HG02840 (cell line): ENCODE data around the gene GOLGA8K.
"Not testable (repeated sequence)": the region's sequence is repeated elsewhere in the genome, so short reads cannot be mapped to it uniquely, and the experiment has no call there.

Experiments
- ATAC-seq: cut with Tn5 transposase; IDR thresholded peaks from one replicate; pipeline ENCODE4 v1.9.1; 2021; ENCODE audit warnings: mild to moderate bottlenecking, moderate library complexity, moderate number of reproducible peaks; ENCODE audit not compliant: unreplicated experiment, low FRiP score

GOLGA8K gene

GRCh38 chr15:32403192-32403591, at the start of gene GOLGA8K:
Gene GOLGA8K, minus strand, starts transcription at chr15:32403292. Its CDS starts 98 bp downstream, at chr15:32403194.
- ATAC-seq, result not testable (repeated sequence)

- not testable (repeated sequence) for ATAC-seq
Measured at GRCh38 chr15:32440445-32440977, 37.4 kb upstream of the GOLGA8K start.

- not testable (repeated sequence) for ATAC-seq
Measured at GRCh38 chr15:32434102-32434963, 31.2 kb upstream of the GOLGA8K start.

GRCh38 chr15:32427635-32428034, 24.5 kb upstream of the GOLGA8K start:
- ATAC-seq, result not testable (repeated sequence)

- not testable (repeated sequence) for ATAC-seq
Measured at GRCh38 chr15:32426511-32426910, 23.4 kb upstream of the GOLGA8K start.

- not testable (repeated sequence) for ATAC-seq
Measured at GRCh38 chr15:32407903-32408302, 4.8 kb upstream of the GOLGA8K start.

- not testable (repeated sequence) for ATAC-seq
Measured at GRCh38 chr15:32396522-32396921, 6.6 kb downstream of the GOLGA8K start.

- not testable (repeated sequence) for ATAC-seq
Measured at GRCh38 chr15:32394745-32395144, 8.3 kb downstream of the GOLGA8K start.

- ATAC-seq, result not testable (repeated sequence)
Measured at GRCh38 chr15:32388050-32388648, 14.9 kb downstream of the GOLGA8K start.

- ATAC-seq, result not testable (repeated sequence)
Measured at GRCh38 chr15:32385823-32386495, 17.1 kb downstream of the GOLGA8K start.

- not testable (repeated sequence) for ATAC-seq
Measured at GRCh38 chr15:32374185-32374584, 28.9 kb downstream of the GOLGA8K start.

GRCh38 chr15:32373707-32374106, 29.4 kb downstream of the GOLGA8K start:
- not testable (repeated sequence) for ATAC-seq

- not testable (repeated sequence) for ATAC-seq
Measured at GRCh38 chr15:32372075-32372474, 31.0 kb downstream of the GOLGA8K start.

- ATAC-seq, result not testable (repeated sequence)
Measured at GRCh38 chr15:32370526-32370925, 32.6 kb downstream of the GOLGA8K start.

GRCh38 chr15:32370064-32370463, 33.0 kb downstream of the GOLGA8K start:
- not testable (repeated sequence) for ATAC-seq

- not testable (repeated sequence) for ATAC-seq
Measured at GRCh38 chr15:32366492-32366891, 36.6 kb downstream of the GOLGA8K start.

- not testable (repeated sequence) for ATAC-seq
Measured at GRCh38 chr15:32365955-32366354, 37.1 kb downstream of the GOLGA8K start.

GRCh38 chr15:32364944-32365343, 38.1 kb downstream of the GOLGA8K start:
- not testable (repeated sequence) for ATAC-seq

- ATAC-seq, result not testable (repeated sequence)
Measured at GRCh38 chr15:32363449-32363848, 39.6 kb downstream of the GOLGA8K start.

GRCh38 chr15:32361662-32362061, 41.4 kb downstream of the GOLGA8K start:
- ATAC-seq, result not testable (repeated sequence)

GRCh38 chr15:32358462-32358861, 44.6 kb downstream of the GOLGA8K start:
- not testable (repeated sequence) for ATAC-seq
